Caco-2 (cell line): Measurements from ENCODE around the gene TRIML1. TPM values are rescaled to one million over a fixed set of nuclear protein-coding genes. Genes with fewer than 3 reads are reported as not detected.

Source experiments
- Bru-seq: library from RNA; stranded (reverse); fragments of 400-500 nt; gene quantifications from one replicate; lab custom pipeline; 2021; lab: Mats Ljungman, UMichigan
- BruChase-seq, 2 experiments: library from RNA; stranded (reverse); fragments of 400-500 nt; gene quantifications; one replicate each; lab custom pipeline; 2021; lab: Mats Ljungman, UMichigan
- BruUV-seq: library from RNA; stranded (reverse); fragments of 400-500 nt; replicated peaks from 2 replicates; lab custom pipeline; 2021; lab: Mats Ljungman, UMichigan
- CTCF ChIA-PET: fragments of 300-600 bp; sonication (Branson Sonifier 250); formaldehyde crosslinking; loops from one replicate; lab custom pipeline; 2022; ENCODE audit warnings: antibody characterized with exemption; lab: Charles Lee
- POLR2A ChIA-PET: fragments of 300-600 bp; sonication (Branson Sonifier 250); formaldehyde crosslinking; loops from one replicate; lab custom pipeline; 2022; ENCODE audit warnings: antibody characterized with exemption; lab: Charles Lee
- DNase-seq, 2 experiments: peaks; one replicate each; pipeline versions ENCODE4 v3.0.0 to v3.0.0-alpha.2; 2020 to 2022
- H3K27me3 ChIP-seq: replicated peaks from 2 replicates; pipeline ENCODE4 v1.6.0; 2011; ENCODE audit warnings: low read length; ENCODE audit not compliant: control insufficient read depth, insufficient read depth
- H3K36me3 ChIP-seq: 2 replicates; pipeline ENCODE4 v1.5.1; 2011; ENCODE audit warnings: low read length; ENCODE audit not compliant: control insufficient read depth, insufficient read depth
- H3K4me1 ChIP-seq: fragments of 250-450 bp; sonication (Bioruptor Pico); 2 replicates; pipeline ENCODE4 v1.5.1; 2020; ENCODE audit warnings: mild to moderate bottlenecking
- H3K4me3 ChIP-seq: 2 replicates; pipeline ENCODE4 v1.5.1; 2011; ENCODE audit warnings: low read depth, mild to moderate bottlenecking, control low read depth, low read length
- H3K9me3 ChIP-seq: fragments of 250-450 bp; sonication (Bioruptor Pico); 2 replicates; pipeline ENCODE4 v1.5.1; 2020; ENCODE audit warnings: mild to moderate bottlenecking, moderate library complexity
- H3K27ac Mint-ChIP-seq: one replicate; pipeline ENCODE4 v1.8.0; 2022; ENCODE audit warnings: mixed read lengths; ENCODE audit not compliant: unreplicated experiment
- H3K27me3 Mint-ChIP-seq: one replicate; pipeline ENCODE4 v1.8.0; 2022; ENCODE audit warnings: mixed read lengths; ENCODE audit not compliant: insufficient read depth, unreplicated experiment
- H3K36me3 Mint-ChIP-seq: one replicate; pipeline ENCODE4 v1.8.0; 2022; ENCODE audit warnings: mild to moderate bottlenecking, mixed read lengths; ENCODE audit not compliant: insufficient read depth, unreplicated experiment
- H3K4me1 Mint-ChIP-seq: one replicate; pipeline ENCODE4 v1.8.0; 2022; ENCODE audit warnings: low read depth, mixed read lengths; ENCODE audit not compliant: unreplicated experiment
- H3K4me3 Mint-ChIP-seq: one replicate; pipeline ENCODE4 v1.8.0; 2022; ENCODE audit warnings: mild to moderate bottlenecking, moderate library complexity, mixed read lengths; ENCODE audit not compliant: unreplicated experiment
- H3K9me3 Mint-ChIP-seq: one replicate; pipeline ENCODE4 v1.8.0; 2022; ENCODE audit warnings: mixed read lengths; ENCODE audit not compliant: unreplicated experiment
- CTCF ChIP-seq, 2 experiments: fragments of 200-600 bp in 1 of 2; IDR thresholded peaks; 1 replicate in 1 of 2; 2 replicates in 1 of 2; pipeline versions ENCODE4 v1.5.1 to v1.8.0; 2011 to 2022; ENCODE audit warnings: antibody characterized with exemption in 1 of 2, control low read depth in 1 of 2, inconsistent platforms in 1 of 2, low read depth in 1 of 2, low read length in 1 of 2, mild to moderate bottlenecking in 1 of 2, moderate library complexity in 1 of 2; ENCODE audit not compliant: insufficient read depth in 1 of 2, severe bottlenecking in 1 of 2, unreplicated experiment in 1 of 2
- intact Hi-C: fragments of 100-400 bp; cut with micrococcal nuclease; formaldehyde crosslinking; loops from one replicate; pipeline ENCODE4 v1.10.0; 2022; ENCODE audit not compliant: unreplicated experiment
- long read RNA-seq: library from polyadenylated mRNA; stranded (forward); transcript quantifications from one replicate; pipeline ENCODE4 v2.0.0, GENCODE V29; 2022
- total RNA-seq: library from RNA; stranded (reverse); gene quantifications from 2 replicates; pipeline ENCODE4 v1.2.3, GENCODE V29; 2022

The TRIML1 gene
- total RNA-seq = not detected in 2 replicates
- Bru-seq, nascent RNA = percentile 8 among the genes with signal in this experiment
- not detected for BruChase-seq, experiment 1, labeled RNA remaining after a 2-hour chase
- BruChase-seq, experiment 2, labeled RNA remaining after a 6-hour chase = not detected
- long read RNA-seq, partial matches to known transcripts = 0 of 1 reads
- long read RNA-seq, other reads (novel, unspliced or antisense) = 0 of 1 reads

GRCh38 chr4:188139141-188139540, at the start of gene TRIML1:
TSS of gene TRIML1 (plus strand) at chr4:188139441. CDS start at chr4:188139559, 118 bp downstream.
- Mint-ChIP-seq H3K27me3 (no peaks in the 10 kb centered on the region), H3K4me3 (no peak within 1 kb of the TSS), H3K9me3 (no peaks in the 10 kb centered on the region), H3K27ac (no peak within 1 kb of the TSS), H3K36me3 (no peaks in the 10 kb centered on the region), H3K4me1 (no peaks in the 10 kb centered on the region)
- no peaks in the 10 kb centered on the region for H3K9me3 ChIP-seq
- no TSS peak for BruUV-seq
- intact Hi-C loops = no loop called here
- CTCF ChIA-PET = no interaction called here
- H3K4me3 ChIP-seq = no peak within 1 kb of the TSS
- no peak for TF ChIP-seq CTCF (IDR thresholded peaks at IDR 0.05; ENCODE audit: insufficient read depth in 1 of 2, low read depth in 1 of 2, low read length in 1 of 2, severe bottlenecking in 1 of 2, unreplicated experiment in 1 of 2)
- H3K4me1 ChIP-seq = 0 out of 2 replicates have a peak, but pooled peaks cover 10% of the 10 kb centered on the region
- POLR2A ChIA-PET = no interaction called here
- H3K27me3 ChIP-seq = no peaks in the 10 kb centered on the region
- H3K36me3 ChIP-seq = no peaks in the 10 kb centered on the region
- no peak for DNase-seq

- intact Hi-C loops = no loop called here
- no peak overlapping the region for H3K4me3 Mint-ChIP-seq
- peaks cover 6% of the 10 kb centered on the region for H3K4me1 Mint-ChIP-seq
- ChIA-PET POLR2A (no interaction called here), CTCF (no interaction called here)
- no TSS peak for BruUV-seq
- no peak overlapping the region for H3K4me3 ChIP-seq
- DNase-seq = no peak
- peaks cover 10% of the 10 kb centered on the region; the same call in 1 of the 2 replicates for H3K4me1 ChIP-seq
- H3K27ac Mint-ChIP-seq = peak overlapping the region; percentile 38
- no peak for TF ChIP-seq CTCF (IDR thresholded peaks at IDR 0.05; ENCODE audit: insufficient read depth in 1 of 2, low read depth in 1 of 2, low read length in 1 of 2, severe bottlenecking in 1 of 2, unreplicated experiment in 1 of 2)
- no peaks in the 10 kb centered on the region for H3K36me3 ChIP-seq
- no peaks in the 10 kb centered on the region for H3K27me3 Mint-ChIP-seq
- H3K27me3 ChIP-seq = no peaks in the 10 kb centered on the region
- no peaks in the 10 kb centered on the region for H3K36me3 Mint-ChIP-seq
- H3K9me3 Mint-ChIP-seq = no peaks in the 10 kb centered on the region
- no peaks in the 10 kb centered on the region for H3K9me3 ChIP-seq
Observed at GRCh38 chr4:188092824-188093223, 46.4 kb upstream of the TRIML1 start.

- Mint-ChIP-seq H3K4me1 (peaks cover 24% of the 10 kb centered on the region), H3K27me3 (no peaks in the 10 kb centered on the region)
- POLR2A ChIA-PET = no interaction called here
Observed at GRCh38 chr4:188106454-188106853, 32.8 kb upstream of the TRIML1 start.

More at GRCh38 chr4:188106454-188106853, 32.8 kb upstream of the TRIML1 start:
- CTCF ChIA-PET = no interaction called here
- Mint-ChIP-seq H3K27ac (no peak overlapping the region), H3K9me3 (no peaks in the 10 kb centered on the region), H3K36me3 (peaks cover 4% of the 10 kb centered on the region), H3K4me3 (no peak overlapping the region)
- TF ChIP-seq CTCF (IDR thresholded peaks at IDR 0.05; ENCODE audit: insufficient read depth in 1 of 2, low read depth in 1 of 2, low read length in 1 of 2, severe bottlenecking in 1 of 2, unreplicated experiment in 1 of 2) = no peak
- peaks cover 9% of the 10 kb centered on the region; the same call in 1 of the 2 replicates for H3K9me3 ChIP-seq
- H3K27me3 ChIP-seq = no peaks in the 10 kb centered on the region
- no peak overlapping the region for H3K4me3 ChIP-seq
- no peak for DNase-seq
- no TSS peak for BruUV-seq
- peaks cover 32% of the 10 kb centered on the region for H3K4me1 ChIP-seq
- H3K36me3 ChIP-seq = no peaks in the 10 kb centered on the region
- intact Hi-C loops = no loop called here
